GM13976 (cell line): Measurements from ENCODE around the gene MDM1.

Experiments
- DNase-seq: peaks from one replicate; pipeline ENCODE4 v3.0.0; 2012; ENCODE audit warnings: low spot score
- CTCF ChIP-seq: IDR thresholded peaks from 2 replicates; pipeline ENCODE4 v1.5.1; 2012; ENCODE audit warnings: borderline replicate concordance, mild to moderate bottlenecking; ENCODE audit not compliant: insufficient read depth; ENCODE audit errors: extremely low read depth, missing control alignments, control extremely low read depth
- in situ Hi-C: fragments of 300-500 bp; cut with MboI; formaldehyde crosslinking; loops from one replicate; pipeline ENCODE4 v1.12.0; 2022; ENCODE audit warnings: low sequenced_read_pairs, mixed read lengths, inconsistent platforms; ENCODE audit not compliant: unreplicated experiment

MDM1 gene

DNA sequence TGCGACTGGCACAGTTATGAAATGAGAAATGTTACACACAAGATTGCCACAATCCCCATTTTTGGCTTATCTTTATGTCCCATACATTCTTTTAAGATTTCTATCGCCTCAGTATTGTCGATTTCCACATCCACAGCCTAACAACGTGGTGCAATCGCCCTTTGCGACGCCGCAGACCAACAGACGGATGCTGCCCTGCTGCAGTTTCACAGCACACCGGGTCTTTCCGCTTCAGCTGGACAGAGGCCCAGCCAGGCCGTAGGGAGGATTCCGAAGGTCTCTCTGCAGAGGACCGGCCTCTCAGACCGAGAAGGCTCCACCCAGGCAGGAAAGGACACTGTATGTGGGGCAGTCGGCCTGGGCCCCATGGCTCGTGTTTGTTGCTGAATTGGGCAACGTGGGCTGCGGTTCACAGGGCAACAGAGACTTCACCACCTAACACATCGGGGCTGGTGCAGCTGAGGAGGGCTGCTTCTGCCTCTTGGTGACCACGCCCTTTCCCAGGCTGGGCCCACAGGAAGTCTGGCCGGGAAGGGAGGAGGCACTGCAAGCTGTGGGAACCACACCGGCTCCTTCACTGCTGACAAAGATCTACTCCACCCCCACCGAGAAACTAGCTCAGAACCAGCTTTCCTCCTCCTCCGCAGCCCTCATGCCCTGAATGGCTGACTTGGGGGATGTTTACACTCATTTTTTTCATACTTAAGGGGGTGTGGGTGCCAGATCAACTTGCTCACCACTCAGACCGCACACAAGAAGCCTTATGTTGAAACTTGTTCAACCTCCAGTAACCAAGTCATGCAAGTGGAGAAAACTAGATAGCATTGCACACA lies 32.9 kb upstream of the MDM1 start:
- in situ Hi-C loops: no loop called here
- TF ChIP-seq CTCF: peak; percentile 4
- DNase-seq: peak; percentile 80

DNA sequence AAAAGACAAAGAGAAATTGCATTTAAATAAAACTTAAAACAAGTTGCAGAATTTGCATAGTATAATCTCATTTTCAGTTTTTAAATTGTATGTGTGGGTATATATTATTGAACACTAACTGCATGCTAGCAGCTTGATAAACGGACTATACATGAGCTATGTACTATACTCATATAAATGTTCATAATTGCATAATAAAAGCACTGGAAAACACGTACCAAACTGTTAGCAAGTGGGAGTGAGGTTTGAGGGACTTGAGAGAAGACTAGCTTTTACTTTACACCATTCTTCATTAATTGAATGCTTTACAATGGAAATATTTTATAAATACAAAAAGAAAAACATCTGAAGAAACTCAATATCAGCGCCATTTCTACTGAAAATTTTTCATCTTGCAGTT lies 32.2 kb upstream of the MDM1 start:
- in situ Hi-C loops: no loop called here
- TF ChIP-seq CTCF: no peak
- no peak for DNase-seq

DNA sequence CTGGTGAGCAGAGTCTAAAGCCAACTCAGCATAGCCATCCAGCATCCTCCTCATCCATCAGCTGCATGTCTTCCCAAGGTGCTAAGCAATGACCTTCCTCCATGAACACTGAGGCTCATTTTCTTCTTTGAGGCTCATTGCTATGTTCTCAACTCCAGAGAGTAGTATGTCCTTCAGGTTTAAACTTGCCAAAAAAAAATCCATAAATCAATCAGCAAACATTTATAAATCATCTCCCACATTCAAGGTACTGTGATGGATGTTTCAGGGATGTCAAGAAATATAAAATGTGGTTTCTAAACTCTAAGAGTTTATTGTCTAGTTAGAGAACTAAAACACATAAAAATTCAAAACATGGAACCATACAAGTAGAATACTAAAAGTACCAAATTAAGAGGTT lies 29.8 kb upstream of the MDM1 start:
- TF ChIP-seq CTCF: no peak
- no peak for DNase-seq
- in situ Hi-C loops: no loop called here

DNA sequence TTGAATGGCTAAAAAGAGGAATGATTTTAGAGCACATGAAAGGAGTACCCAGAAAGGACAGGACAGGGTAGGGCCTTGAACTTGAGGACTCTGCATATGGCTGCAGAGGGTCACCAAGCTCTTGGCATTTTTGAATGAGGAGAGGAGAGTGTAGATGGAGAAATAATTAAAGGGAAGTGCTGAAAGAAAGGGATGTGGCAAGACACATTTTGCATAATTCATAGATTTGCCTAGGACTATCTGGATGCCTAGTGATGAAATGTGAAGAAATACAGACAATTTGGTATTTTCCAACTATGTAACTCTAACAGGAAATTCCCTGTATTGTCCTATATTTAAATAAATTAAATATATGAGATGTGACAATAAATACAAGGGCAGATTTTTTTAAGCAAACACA lies 27.5 kb upstream of the MDM1 start:
- DNase-seq: no peak
- in situ Hi-C loops: no loop called here
- TF ChIP-seq CTCF: no peak

- peak; percentile 16 for TF ChIP-seq CTCF
- DNase-seq: peak; percentile 46
- in situ Hi-C loops: no loop called here
These were observed 26.6 kb upstream of the MDM1 start for GRCh38 chr12:68358532-68359485.

DNA sequence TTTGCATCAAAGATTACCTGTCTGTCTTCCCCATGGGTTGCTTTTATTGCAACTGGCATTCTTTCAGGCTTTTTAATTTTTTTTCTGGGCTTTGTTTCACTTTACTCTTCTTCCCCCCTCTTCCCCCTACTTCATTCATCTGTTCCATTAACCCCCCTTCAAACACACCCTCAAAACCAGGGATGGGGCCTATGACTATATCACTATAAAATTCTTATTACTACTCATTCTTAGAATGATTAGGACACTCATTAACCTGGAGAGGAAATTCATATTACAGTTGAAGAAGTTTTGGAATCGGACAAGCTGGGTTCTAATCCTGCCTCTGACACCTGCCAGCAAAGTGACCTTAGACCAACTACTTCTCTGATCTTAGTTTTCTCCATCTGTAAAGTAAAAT lies 24.8 kb upstream of the MDM1 start:
- in situ Hi-C loops: no loop called here
- TF ChIP-seq CTCF: no peak
- DNase-seq: no peak
